GM21619 (cell line): ENCODE data around the gene MAP6D1.

Experiments used
- ATAC-seq: cut with Tn5 transposase; IDR thresholded peaks from one replicate; pipeline ENCODE4 v1.9.1; 2021; ENCODE audit not compliant: unreplicated experiment

MAP6D1 gene

GRCh38 chr3:183824761-183825455 is 469 bp downstream of the MAP6D1 start:
- peak; percentile 23 for ATAC-seq

- ATAC-seq, result no peak
Measured at GRCh38 chr3:183823963-183824362, 1.4 kb downstream of the MAP6D1 start.

- ATAC-seq, result no peak
Measured at GRCh38 chr3:183822631-183823030, 2.7 kb downstream of the MAP6D1 start.

GRCh38 chr3:183819831-183820230 is 5.5 kb downstream of the MAP6D1 start:
- ATAC-seq, result no peak

- ATAC-seq, result no peak
Measured at GRCh38 chr3:183818706-183819624, 6.4 kb downstream of the MAP6D1 start.

- ATAC-seq, result no peak
Measured at GRCh38 chr3:183818041-183818620, 7.2 kb downstream of the MAP6D1 start.

- ATAC-seq, result no peak
Measured at GRCh38 chr3:183817639-183818038, 7.7 kb downstream of the MAP6D1 start.

- ATAC-seq, result no peak
Measured at GRCh38 chr3:183816681-183817510, 8.5 kb downstream of the MAP6D1 start.

GRCh38 chr3:183815951-183816475 is 9.4 kb downstream of the MAP6D1 start:
- no peak for ATAC-seq

- ATAC-seq, result no peak
Measured at GRCh38 chr3:183815563-183815940, 9.8 kb downstream of the MAP6D1 start.

- ATAC-seq, result no peak
Measured at GRCh38 chr3:183814240-183814639, 11.1 kb downstream of the MAP6D1 start.

GRCh38 chr3:183812761-183813445 is 12.5 kb downstream of the MAP6D1 start:
- no peak for ATAC-seq

GRCh38 chr3:183811638-183812037 is 13.7 kb downstream of the MAP6D1 start:
- ATAC-seq, result no peak

- ATAC-seq, result no peak
Measured at GRCh38 chr3:183810643-183811594, 14.5 kb downstream of the MAP6D1 start.

- no peak for ATAC-seq
Measured at GRCh38 chr3:183809270-183809669, 16.1 kb downstream of the MAP6D1 start.

GRCh38 chr3:183808355-183808754 is 17.0 kb downstream of the MAP6D1 start:
- no peak for ATAC-seq

GRCh38 chr3:183807881-183808280 is 17.5 kb downstream of the MAP6D1 start:
- ATAC-seq, result no peak

GRCh38 chr3:183807209-183807728 is 18.1 kb downstream of the MAP6D1 start:
- ATAC-seq, result no peak

- no peak for ATAC-seq
Measured at GRCh38 chr3:183802989-183803388, 22.4 kb downstream of the MAP6D1 start.
